ENCODE measurements around the gene HAVCR1.
"Not testable (repeated sequence)": the region's sequence is repeated elsewhere in the genome, so short reads cannot be mapped to it uniquely, and the experiment has no call there.

DNA sequence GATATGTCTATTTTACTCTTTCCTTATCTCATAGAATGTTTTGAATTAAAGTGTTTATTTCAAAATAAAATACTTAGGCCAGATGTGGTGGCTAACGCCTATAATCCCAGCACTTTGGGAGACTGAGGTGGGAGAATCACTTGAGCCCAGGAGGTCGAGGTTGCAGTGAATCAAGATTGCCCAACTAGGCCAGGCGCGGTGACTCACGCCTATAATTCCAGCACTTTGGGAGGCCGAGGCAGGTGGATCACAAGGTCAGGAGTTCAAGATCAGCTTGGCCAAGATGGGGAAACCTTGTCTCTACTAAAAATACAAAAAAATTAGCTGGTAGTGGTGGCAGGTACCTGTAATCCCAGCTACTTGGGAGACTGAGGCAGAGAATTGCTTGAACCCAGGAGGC lies 2.1 kb downstream of the HAVCR1 start:
- TF ChIP-seq, protein P1, sequence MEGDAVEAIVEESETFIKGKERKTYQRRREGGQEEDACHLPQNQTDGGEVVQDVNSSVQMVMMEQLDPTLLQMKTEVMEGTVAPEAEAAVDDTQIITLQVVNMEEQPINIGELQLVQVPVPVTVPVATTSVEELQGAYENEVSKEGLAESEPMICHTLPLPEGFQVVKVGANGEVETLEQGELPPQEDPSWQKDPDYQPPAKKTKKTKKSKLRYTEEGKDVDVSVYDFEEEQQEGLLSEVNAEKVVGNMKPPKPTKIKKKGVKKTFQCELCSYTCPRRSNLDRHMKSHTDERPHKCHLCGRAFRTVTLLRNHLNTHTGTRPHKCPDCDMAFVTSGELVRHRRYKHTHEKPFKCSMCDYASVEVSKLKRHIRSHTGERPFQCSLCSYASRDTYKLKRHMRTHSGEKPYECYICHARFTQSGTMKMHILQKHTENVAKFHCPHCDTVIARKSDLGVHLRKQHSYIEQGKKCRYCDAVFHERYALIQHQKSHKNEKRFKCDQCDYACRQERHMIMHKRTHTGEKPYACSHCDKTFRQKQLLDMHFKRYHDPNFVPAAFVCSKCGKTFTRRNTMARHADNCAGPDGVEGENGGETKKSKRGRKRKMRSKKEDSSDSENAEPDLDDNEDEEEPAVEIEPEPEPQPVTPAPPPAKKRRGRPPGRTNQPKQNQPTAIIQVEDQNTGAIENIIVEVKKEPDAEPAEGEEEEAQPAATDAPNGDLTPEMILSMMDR (tag by site-specific recombination; IDR thresholded peaks at IDR 0.05): not testable (repeated sequence)
- TF ChIP-seq RBAK (tag by site-specific recombination; IDR thresholded peaks at IDR 0.05); ZNF626 (tag by site-specific recombination; IDR thresholded peaks at IDR 0.05); ZNF658 (tag by site-specific recombination; IDR thresholded peaks at IDR 0.05); ZNF16 (tag by site-specific recombination; IDR thresholded peaks at IDR 0.05; ENCODE audit: low read depth); ZNF138 (tag by site-specific recombination; IDR thresholded peaks at IDR 0.05; ENCODE audit: borderline replicate concordance); MYNN (tag by site-specific recombination; IDR thresholded peaks at IDR 0.05; ENCODE audit: borderline replicate concordance); KLF16 (tag by site-specific recombination; IDR thresholded peaks at IDR 0.05): not testable (repeated sequence)
- TF ChIP-seq, protein P2, sequence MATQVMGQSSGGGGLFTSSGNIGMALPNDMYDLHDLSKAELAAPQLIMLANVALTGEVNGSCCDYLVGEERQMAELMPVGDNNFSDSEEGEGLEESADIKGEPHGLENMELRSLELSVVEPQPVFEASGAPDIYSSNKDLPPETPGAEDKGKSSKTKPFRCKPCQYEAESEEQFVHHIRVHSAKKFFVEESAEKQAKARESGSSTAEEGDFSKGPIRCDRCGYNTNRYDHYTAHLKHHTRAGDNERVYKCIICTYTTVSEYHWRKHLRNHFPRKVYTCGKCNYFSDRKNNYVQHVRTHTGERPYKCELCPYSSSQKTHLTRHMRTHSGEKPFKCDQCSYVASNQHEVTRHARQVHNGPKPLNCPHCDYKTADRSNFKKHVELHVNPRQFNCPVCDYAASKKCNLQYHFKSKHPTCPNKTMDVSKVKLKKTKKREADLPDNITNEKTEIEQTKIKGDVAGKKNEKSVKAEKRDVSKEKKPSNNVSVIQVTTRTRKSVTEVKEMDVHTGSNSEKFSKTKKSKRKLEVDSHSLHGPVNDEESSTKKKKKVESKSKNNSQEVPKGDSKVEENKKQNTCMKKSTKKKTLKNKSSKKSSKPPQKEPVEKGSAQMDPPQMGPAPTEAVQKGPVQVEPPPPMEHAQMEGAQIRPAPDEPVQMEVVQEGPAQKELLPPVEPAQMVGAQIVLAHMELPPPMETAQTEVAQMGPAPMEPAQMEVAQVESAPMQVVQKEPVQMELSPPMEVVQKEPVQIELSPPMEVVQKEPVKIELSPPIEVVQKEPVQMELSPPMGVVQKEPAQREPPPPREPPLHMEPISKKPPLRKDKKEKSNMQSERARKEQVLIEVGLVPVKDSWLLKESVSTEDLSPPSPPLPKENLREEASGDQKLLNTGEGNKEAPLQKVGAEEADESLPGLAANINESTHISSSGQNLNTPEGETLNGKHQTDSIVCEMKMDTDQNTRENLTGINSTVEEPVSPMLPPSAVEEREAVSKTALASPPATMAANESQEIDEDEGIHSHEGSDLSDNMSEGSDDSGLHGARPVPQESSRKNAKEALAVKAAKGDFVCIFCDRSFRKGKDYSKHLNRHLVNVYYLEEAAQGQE (tag by site-specific recombination; IDR thresholded peaks at IDR 0.05): not testable (repeated sequence)
